CD4-positive, alpha-beta T cell treated with Interleukin-6 at 100 ng/mL for 8 hours (primary cell): ENCODE measurements around the gene CAMK2G.
"Not testable (repeated sequence)": the region's sequence is repeated elsewhere in the genome, so short reads cannot be mapped to it uniquely, and the experiment has no call there.

ENCODE experiments used
- DNase-seq: peaks from one replicate; pipeline ENCODE4 v3.0.0-alpha.2; 2020; ENCODE audit warnings: mixed read lengths, low spot score

Gene CAMK2G

DNA sequence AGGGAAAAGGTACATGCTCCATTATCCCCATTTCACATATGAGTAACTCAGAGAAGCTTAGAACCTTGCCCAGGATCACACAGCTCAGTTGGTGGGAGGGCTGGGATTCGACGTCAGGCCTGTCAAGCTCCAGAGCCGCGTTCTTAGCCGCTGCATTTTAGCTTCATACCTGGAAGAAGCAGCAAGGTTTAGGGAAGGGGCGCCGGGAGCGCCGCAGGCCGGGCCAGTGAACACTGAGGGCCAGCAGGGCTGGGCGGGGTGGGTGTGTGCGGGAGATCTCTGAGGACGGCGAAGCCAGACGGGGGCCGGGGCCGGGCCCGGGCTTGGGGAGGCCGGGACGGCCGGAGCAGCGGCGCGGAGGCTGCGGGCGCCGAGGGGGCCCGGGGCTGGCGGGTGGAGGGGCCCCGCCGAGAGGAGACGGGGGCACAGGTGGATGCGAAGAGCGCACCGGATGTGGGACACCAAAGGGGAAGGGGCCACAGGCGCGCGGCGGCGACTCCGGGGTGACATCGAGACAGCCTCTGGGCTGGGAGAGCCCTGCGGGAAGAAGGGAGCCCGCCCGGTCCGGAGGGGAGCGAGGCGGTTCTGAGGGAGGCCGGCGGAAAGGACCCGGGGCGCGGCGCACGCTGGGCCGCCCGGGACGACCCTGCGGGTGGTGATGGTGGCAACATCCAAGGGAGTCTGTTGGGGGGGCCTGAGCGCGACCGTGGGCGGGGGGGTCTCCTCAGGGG lies 63.5 kb downstream of the CAMK2G start:
- peak; percentile 66 for DNase-seq

DNA sequence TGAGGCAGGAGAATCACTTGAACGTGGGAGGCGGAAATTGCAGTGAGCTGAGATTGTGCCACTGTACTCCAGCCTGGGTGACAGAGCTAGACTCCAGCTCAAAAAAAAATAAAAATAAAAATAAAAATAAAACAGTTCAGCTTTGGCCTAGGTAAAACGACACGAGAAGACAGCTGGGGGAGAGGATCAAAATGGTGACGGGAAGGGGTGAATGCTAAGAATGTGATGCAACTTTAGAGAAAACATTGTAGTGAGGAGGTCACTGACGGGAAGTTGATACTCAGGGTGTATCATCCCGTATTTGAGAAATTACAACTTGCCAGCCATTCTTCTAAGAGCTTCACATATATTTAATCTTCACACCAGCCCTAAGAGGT lies 64.0 kb downstream of the CAMK2G start:
- DNase-seq: peak; percentile 11

DNA sequence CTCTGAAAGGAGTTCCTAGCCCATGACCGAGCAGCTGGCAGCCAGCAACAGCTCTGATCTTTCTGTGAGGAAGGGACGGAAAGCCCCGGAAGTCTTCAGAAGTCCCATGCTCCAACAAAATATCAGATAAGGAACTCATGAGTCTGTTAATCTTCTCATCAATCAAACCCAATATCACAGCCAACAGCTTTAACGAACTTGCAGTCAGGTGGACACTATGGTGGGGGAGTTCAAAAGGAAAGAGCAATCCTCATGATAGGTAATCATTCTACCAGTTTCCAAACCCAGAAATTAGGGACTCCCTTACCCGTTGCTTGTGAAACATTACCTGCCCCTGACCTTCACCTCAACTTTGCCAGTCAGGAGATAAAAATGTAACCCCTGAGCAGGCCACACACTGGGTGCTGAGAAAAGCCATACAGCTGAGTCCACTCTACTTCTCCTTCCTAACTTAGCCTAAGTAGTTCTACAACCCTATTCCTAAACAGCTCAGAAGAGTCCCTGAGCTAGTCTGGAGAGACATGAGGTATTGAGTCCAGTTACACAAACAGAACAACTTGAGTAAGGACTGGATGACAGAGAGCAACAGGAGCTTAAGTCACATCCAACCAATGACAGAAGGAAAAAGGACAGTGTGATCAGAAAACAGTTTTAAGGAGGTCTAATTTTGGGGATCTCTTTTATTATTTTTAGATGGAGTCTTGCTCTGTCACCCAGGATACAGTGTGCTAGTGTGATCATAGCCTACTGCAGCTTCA lies 65.1 kb downstream of the CAMK2G start:
- no peak for DNase-seq

DNA sequence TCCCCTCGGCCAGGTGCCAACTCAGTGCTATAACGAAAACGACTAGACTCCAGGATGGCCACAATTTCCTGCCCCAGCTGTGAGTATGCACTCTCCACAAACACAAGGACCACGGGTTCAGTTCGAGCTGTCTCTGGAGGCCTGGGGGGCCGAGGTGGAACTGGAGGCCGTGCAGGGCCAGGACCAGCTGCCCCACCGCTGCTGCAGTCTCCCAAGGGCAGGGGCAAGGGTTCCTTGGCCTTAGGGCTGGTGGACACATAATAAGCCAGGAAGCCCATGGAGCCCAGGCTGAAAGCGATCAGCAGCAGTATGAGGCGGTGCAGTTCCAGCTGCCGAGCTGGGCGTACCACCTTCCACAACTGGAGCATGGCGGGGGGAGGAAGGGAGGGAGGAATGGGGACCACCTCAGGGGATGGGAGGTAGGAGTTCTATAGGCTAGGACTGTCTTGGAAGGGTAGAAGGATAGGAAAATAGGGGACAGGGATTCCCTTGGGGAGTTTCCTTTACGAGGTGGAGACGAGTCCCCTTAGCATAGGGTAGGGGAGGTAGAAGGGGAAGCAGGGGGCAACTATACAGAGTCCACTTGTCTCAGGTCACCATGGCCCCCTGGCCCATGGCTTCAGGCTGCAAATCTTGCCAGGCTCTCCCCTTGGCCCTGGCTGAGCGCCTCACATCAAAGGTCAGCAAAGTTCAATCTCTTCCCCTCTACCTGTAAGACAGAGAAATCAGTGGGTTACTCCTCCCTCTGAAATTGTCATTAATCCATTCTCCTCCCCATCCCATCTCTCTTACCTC lies 66.1 kb downstream of the CAMK2G start:
- DNase-seq: no peak

DNA sequence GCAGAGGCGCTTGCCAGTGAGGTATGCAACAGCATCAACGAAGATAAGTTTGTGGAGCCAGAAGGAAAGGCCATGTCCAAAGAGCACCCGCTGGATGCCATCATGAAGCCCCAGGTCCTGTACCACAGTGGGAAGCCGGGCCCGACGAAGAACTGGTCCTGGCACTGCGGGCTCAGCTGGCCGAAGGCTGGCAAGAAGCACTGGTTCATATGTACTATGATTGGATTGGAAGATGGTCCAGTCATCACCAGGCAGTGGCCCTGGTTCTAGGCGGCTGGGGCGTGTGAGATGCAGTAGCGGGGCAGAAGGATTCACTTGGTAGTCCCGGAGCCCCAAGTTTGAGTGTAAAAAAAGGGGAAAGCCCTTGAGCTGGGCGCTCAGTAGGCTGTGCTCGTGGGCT lies 66.9 kb downstream of the CAMK2G start:
- no peak for DNase-seq

DNA sequence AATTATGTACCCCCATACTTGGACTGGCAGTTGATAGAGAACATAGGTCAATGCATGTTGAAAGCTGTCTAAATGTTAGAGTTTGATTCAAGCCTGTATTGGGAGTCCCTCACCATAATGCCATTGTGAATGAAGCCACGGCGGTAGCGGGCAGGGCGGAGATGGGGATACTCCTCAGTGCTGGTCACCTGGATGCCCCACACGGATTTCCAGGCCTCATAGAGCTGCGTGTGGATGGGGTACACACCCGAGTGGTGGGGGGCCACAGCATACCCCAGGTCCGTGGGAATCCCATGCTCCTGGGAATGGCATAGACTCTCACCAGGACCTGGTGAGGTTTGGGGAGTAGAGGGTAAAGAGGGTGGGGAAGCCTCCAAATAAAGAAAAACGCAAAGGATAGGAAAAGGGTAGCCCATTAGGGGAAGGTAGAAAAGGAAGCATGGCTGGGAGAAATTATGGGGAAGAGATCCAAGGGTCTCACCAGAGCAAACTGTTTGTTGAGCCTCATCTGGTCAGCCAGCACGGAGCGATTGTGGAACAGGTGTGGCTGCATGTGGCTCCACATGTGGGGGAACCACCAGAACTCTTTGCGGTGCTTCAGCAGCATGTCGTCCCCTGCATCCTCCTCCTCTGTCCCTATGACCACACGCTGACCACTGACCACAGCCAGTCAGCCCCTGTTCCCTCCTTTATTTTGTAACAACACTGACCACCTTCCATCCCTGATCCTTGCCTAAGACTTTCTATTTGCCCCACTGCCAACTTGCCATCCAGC lies 68.0 kb downstream of the CAMK2G start:
- no peak for DNase-seq

DNA sequence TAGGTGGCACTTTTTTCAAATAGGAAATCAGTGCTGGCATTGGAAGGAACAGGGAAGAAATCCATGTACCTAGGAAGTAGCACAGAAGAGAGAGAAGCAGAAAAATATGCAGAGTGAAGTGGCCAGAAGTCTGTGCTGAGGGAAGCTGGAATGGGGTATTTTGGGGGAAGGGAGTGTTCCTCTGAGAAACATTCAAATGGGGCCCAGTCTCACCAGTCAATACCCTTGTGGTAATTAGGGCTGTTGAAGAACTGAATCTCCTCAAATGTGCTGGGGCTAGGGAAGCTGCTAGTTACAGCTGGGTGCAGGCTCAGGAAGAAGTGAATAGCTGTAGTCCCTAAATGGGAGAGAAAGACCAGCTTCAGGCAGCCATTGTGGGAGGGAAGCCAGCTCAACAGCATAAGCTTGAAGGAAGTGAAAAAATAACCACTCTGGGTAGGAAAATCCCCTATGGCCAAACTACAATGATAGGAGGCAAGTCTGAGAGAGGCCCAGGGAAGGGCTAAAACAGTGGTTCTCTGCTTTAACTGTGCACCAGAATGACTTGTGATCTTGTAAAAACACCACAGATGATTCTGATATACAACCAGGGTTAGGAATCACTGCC lies 70.6 kb downstream of the CAMK2G start:
- no peak for DNase-seq

DNA sequence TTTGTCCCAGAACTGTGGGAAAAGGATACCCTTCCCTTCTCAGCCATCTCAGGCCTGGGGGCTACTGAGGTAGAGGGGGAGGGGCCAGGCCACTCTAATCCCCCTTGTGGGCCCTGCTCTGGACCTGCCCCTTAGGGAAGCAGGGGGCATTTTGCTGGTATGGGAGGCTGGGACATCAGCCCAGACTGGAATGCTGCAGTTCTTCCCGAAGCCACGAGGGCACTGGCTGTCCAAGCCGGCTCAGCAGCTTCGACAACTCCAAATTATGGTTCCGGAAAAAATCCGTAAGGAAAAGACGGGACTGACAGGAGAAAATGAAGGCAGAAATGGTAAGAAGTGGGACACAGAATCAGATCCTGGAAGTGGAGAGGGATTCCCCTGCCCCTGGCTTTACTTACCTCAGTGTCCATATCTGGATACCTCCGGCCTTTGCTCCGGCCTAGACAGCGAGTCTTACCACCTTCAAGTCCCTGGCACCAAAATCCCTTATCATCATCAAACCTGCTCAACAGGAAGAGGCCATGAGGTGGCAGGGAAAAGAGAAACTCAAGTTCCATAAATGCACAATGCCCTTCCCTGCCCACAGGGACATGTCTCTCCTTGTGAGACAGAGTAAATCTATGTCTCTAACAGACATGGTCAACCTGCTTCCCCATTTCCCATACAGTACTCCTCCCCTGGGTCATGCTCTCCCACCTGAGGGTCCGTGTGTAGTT lies 71.9 kb downstream of the CAMK2G start:
- no peak for DNase-seq

DNA sequence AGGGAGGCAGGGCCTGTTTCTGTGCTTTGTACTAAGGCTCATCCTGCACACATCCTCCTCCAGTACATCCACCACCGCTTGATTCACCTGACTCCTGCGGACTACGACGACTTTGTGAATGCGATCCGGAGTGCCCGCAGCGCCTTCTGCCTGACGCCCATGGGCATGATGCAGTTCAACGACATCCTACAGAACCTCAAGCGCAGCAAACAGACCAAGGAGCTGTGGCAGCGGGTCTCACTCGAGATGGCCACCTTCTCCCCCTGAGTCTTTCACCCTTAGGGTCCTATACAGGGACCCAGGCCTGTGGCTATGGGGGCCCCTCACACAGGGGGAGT lies 73.1 kb downstream of the CAMK2G start:
- DNase-seq: no peak

DNA sequence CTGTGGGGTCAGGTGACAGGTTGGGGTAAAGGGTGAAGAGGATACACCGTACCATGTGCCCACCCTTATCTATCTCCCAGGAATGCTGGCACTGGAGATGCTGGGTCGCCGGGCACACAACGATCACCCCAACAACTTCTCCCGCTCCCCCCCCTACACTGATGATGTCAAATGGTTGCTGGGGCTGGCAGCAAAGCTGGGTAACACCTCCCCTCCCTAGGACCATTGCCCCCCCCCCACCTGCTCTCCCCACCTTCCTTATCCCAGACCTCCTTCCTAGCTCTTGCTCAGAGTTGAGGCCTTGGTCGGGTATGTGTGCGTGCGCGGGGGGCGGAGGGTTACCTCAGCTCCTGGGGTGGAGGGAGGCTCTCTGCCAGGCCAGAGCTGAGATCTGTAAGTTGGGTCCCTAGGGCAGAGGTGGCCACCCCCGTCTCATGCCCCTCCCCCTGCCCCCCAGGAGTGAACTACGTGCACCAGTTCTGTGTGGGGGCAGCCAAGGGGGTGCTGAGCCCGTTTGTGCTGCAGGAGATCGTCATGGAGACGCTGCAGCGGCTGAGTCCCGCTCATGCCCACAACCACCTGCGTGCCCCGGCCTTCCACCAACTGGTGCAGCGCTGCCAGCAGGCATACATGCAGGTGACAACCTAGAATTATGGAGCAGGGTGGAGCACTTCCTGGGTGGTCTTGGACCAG lies 73.6 kb downstream of the CAMK2G start:
- DNase-seq: no peak

DNA sequence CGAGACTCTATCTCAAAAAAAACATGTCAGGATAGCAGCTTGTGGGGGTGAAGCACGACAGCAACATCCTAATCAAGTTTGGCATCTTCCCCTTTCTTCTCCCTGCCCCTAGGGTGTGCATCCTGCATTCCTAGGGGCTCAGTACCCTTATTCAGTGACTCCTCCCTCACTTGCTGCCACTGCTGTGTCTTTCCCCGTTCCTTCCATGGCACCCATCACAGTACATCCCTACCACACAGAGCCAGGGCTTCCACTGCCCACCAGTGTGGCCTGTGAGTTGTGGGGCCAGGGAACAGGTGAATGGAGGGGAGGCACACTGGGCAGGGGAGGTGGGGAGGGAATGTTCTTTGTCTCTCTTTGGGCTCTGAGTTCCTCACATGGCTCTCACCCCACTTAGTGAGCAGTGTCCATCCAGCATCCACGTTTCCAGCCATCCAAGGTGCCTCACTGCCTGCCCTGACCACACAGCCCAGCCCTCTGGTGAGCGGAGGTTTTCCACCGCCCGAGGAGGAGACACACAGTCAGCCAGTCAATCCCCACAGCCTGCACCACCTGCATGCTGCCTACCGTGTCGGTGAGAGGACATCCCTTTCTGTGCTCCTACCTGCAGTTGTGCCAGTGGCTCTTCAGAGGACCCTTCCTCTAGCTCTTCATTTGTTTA lies 74.3 kb downstream of the CAMK2G start:
- no peak for DNase-seq

DNA sequence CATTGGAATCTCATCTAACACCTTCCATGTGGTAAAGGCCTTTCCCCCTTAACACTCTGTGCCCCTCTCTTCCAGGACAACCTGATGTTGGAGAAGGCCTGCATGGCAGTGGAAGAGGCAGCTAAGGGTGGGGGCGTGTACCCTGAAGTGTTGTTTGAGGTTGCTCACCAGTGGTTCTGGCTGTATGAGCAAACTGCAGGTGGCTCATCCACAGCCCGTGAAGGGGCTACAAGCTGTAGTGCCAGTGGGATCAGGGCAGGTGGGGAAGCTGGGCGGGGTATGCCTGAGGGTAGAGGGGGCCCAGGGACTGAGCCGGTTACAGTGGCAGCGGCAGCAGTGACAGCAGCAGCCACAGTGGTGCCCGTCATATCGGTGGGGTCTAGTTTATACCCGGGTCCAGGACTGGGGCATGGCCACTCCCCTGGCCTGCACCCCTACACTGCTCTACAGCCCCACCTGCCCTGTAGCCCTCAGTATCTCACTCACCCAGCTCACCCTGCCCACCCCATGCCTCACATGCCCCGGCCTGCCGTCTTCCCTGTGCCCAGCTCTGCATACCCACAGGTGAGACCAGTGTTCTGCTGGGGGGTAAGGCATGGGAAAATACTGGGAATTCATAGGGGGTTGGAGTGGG lies 75.3 kb downstream of the CAMK2G start:
- no peak for DNase-seq

DNA sequence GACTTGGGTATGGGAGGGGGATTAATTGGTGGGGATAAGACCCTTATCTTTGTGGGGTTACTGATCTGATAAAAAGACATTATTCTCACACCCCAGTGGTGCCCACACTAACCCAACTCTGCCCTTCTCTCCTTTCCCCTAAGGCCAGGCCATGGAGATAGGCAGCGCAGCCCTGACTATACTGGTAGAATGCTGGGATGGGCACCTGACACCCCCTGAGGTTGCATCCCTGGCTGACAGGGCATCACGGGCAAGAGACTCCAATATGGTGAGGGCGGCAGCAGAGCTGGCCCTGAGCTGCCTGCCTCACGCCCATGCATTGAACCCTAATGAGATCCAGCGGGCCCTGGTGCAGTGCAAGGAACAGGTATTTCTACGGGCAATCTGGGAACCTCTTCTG lies 76.3 kb downstream of the CAMK2G start:
- no peak for DNase-seq

DNA sequence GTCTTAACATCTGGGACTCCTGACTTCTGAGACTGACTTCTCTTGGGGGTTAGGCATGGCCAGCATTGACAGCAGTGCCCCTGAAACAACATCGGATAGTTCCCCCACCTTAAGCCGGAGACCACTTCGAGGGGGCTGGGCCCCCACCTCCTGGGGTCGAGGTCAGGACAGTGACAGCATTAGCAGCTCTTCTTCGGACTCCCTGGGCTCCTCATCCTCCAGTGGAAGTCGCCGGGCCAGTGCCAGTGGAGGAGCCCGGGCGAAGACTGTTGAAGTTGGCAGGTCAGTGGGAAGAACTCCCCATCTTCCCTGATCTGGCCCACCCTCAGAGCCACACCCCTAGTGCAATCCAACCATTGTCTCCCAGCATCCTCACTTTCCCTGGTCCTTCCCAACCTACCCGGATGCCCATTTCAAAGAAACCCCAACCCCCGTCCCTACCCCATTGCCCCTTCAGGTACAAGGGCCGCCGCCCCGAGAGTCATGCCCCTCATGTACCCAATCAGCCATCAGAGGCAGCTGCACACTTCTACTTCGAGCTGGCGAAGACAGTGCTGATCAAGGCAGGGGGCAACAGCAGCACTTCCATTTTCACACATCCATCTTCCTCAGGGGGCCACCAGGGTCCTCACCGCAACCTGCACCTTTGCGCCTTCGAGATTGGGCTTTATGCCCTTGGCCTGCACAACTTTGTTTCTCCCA lies 76.9 kb downstream of the CAMK2G start:
- DNase-seq: no peak

DNA sequence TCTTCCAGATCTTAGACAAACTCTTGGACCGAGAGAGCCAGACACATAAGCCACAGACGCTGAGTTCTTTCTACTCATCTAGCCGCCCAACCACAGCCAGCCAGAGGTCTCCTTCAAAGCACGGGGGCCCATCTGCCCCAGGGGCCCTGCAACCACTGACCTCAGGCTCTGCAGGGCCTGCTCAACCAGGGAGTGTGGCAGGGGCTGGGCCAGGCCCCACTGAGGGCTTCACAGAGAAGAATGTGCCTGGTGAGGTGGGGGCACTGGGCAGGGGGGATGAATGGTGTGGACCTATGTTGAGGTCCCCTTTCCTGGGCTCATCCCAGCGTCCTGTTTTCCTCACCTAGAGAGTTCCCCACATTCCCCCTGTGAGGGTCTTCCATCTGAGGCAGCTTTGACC lies 77.6 kb downstream of the CAMK2G start:
- no peak for DNase-seq

DNA sequence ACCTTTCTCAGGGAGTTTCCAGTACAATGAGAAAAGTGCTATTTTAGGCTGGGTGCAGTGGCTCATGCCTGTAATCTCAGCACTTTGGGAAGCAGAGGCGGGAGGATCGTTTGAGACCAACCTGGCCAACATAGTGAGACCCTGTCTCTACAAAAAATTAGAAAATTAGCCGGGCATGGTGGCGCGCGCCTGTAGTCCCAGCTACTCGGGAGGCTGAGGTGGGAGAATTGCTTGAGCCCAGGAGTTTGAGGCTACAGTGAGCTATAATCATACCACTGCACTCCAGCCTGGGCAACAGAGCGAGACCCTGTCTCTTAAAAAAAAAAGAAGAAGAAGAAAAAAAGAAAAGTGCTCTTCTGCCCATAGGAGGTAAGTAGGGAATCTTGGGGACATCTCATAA lies 78.3 kb downstream of the CAMK2G start:
- not testable (repeated sequence) for DNase-seq

DNA sequence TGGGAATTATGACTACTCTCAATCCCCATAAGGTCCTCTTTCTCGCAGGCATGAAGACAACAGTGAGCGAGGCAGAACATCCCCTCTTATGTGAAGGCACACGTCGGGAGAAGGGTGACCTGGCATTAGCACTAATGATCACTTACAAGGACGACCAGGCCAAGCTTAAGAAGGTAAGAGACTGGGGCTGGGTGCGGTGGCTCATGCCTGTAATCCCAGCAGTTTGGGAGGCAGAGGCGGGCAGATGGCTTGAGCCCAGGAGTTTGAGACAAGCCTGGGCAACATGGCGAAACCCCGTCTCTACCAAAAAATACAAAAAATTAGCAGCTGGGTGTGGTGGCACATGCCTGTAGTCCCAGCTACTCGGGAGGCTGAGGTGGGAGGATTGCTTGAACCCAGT lies 78.9 kb downstream of the CAMK2G start:
- not testable (repeated sequence) for DNase-seq

DNA sequence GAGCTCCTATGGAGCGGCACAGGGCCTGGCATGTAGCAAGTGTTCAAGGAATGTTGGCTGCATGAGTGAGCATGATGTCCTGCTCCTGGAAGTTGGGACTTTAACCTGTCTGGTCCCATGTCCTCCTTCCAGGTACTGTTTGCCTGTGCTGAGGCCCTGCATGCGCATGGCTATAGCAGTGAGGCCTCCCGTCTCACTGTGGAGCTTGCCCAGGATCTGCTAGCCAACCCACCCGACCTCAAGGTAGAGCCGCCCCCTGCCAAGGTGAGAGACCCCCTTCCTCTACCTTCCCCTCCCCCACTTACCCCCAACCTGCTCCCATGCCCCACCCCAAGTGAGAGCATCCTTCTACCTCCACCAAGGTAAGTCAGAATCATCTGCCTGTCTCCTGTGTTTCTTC lies 80.9 kb downstream of the CAMK2G start:
- no peak for DNase-seq

DNA sequence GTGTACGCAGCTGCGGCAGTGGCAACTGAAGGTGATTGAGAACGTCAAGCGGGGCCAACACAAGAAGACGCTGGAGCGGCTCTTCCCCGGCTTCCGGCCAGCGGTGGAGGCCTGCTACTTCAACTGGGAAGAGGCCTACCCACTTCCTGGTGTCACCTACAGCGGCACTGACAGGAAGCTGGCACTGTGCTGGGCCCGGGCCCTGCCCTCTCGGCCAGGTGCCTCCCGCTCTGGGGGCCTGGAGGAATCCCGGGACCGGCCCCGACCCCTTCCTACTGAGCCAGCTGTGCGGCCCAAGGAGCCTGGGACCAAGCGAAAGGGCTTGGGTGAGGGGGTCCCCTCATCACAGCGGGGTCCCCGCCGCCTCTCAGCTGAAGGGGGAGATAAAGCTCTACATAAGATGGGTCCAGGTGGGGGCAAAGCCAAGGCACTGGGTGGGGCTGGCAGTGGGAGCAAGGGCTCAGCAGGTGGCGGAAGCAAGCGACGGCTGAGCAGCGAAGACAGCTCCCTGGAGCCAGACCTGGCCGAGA lies 82.4 kb downstream of the CAMK2G start:
- DNase-seq: no peak
